Fibroblast of lung (primary cell): ENCODE measurements around the gene ATP13A4. TPM values are rescaled to one million over a fixed set of nuclear protein-coding genes. Genes with fewer than 3 reads are reported as not detected.

ENCODE experiments used
- DNase-seq, 2 donors: peaks; one replicate each; pipeline versions ENCODE4 v3.0.0 to v3.0.0-alpha.2; 2010; ENCODE audit warnings: low read depth in 2 of 2
- H2AFZ ChIP-seq: 2 replicates; pipeline ENCODE4 v1.5.1; 2012; ENCODE audit warnings: low read length, control low read depth, inconsistent platforms
- H3K27ac ChIP-seq: 2 replicates; pipeline ENCODE4 v1.5.1; 2011; ENCODE audit warnings: low read length, control low read depth; ENCODE audit not compliant: insufficient read depth
- H3K27me3 ChIP-seq: 2 replicates; pipeline ENCODE4 v1.5.1; 2011; ENCODE audit warnings: mild to moderate bottlenecking, low read length; ENCODE audit not compliant: control insufficient read depth, insufficient read depth
- H3K36me3 ChIP-seq: 2 replicates; pipeline ENCODE4 v1.5.1; 2011; ENCODE audit warnings: low read length; ENCODE audit not compliant: control insufficient read depth, insufficient read depth
- H3K4me1 ChIP-seq: 2 replicates; pipeline ENCODE4 v1.5.1; 2011; ENCODE audit warnings: low read length; ENCODE audit not compliant: control insufficient read depth, insufficient read depth; ENCODE audit errors: extremely low read depth
- H3K4me2 ChIP-seq: 2 replicates; pipeline ENCODE4 v1.5.1; 2011; ENCODE audit warnings: low read length, control low read depth; ENCODE audit not compliant: insufficient read depth; ENCODE audit errors: extremely low read depth
- H3K4me3 ChIP-seq, 4 experiments: fragments of 200-600 bp in 1 of 4; sonication (generic) in 1 of 4; replicated peaks in 1 of 4; 2 replicates each; pipeline ENCODE4 v1.5.1; 2011 to 2016; ENCODE audit warnings: low read length in 4 of 4, low read depth in 3 of 4, mild to moderate bottlenecking in 3 of 4, control low read depth in 2 of 4, inconsistent platforms in 1 of 4, mixed read lengths in 1 of 4; ENCODE audit not compliant: insufficient read depth in 1 of 4; ENCODE audit errors: control extremely low read depth in 1 of 4
- H3K79me2 ChIP-seq: 2 replicates; pipeline ENCODE4 v1.5.1; 2012; ENCODE audit warnings: mild to moderate bottlenecking, low read length, inconsistent platforms; ENCODE audit not compliant: control insufficient read depth, insufficient read depth
- H3K9ac ChIP-seq: 2 replicates; pipeline ENCODE4 v1.5.1; 2011; ENCODE audit warnings: mild to moderate bottlenecking, low read length, control low read depth; ENCODE audit not compliant: insufficient read depth
- H3K9me3 ChIP-seq: 2 replicates; pipeline ENCODE4 v1.5.1; 2012; ENCODE audit warnings: low read depth, low read length; ENCODE audit not compliant: control insufficient read depth, insufficient read depth
- H4K20me1 ChIP-seq: 2 replicates; pipeline ENCODE4 v1.5.1; 2011; ENCODE audit warnings: low read length; ENCODE audit not compliant: control insufficient read depth, insufficient read depth; ENCODE audit errors: extremely low read depth
- CTCF ChIP-seq, 2 donors: IDR thresholded peaks in 1 of 2; conservative IDR thresholded peaks in 1 of 2; 1 replicate in 1 of 2; 2 replicates in 1 of 2; pipeline ENCODE4 v1.5.1; 2011 to 2012; ENCODE audit warnings: low read length in 2 of 2, control low read depth in 1 of 2, inconsistent platforms in 1 of 2, low read depth in 1 of 2, mild to moderate bottlenecking in 1 of 2
- EZH2 ChIP-seq: IDR thresholded peaks from 2 replicates; pipeline ENCODE4 v1.5.1; 2012; ENCODE audit warnings: low read length, control low read depth, mild to moderate bottlenecking; ENCODE audit errors: missing control alignments
- polyA plus RNA-seq, 2 donors: library from polyadenylated mRNA; depleted of rRNA in 1 of 2; stranded (reverse) in 1 of 2; unstranded in 1 of 2; fragments of >200 nt; gene quantifications; 2 replicates each; pipeline ENCODE4 v1.2.1, GENCODE V29; 2011 to 2012; ENCODE audit warnings: missing spikeins in 1 of 2
- total RNA-seq: library from RNA; depleted of rRNA; stranded (reverse); fragments of >200 nt; gene quantifications from 2 replicates; pipeline ENCODE4 v1.2.1, GENCODE V29; 2014

Gene ATP13A4
- total and polyA plus RNA-seq, 2 donors (not counting 1 experiment from before 2014, with no cell fraction given) = 0.01 to 0.33 TPM

GRCh38 chr3:193556841-193557240, 2.1 kb upstream of the ATP13A4 start:
- Histone ChIP-seq H3K4me2 (no peak overlapping the region), H3K36me3 (no peaks in the 10 kb centered on the region), H4K20me1 (no peaks in the 10 kb centered on the region), H3K9ac (no peak overlapping the region), H3K4me1 (no peaks in the 10 kb centered on the region), H3K9me3 (no peaks in the 10 kb centered on the region), H3K79me2 (no peaks in the 10 kb centered on the region), H3K27me3 (no peaks in the 10 kb centered on the region), H3K27ac (no peak overlapping the region), H3K4me3 (no peak overlapping the region), H2AFZ (no peak overlapping the region)
- TF ChIP-seq CTCF (conservative IDR thresholded peaks at IDR 0.05 in 1 of 2, IDR thresholded peaks at IDR 0.05 in 1 of 2; ENCODE audit: low read depth in 1 of 2, low read length in 2 of 2) = no peak
- TF ChIP-seq EZH2 = no peak
- no peak for DNase-seq

GRCh38 chr3:193553586-193553985, 1.1 kb downstream of the ATP13A4 start:
- Histone ChIP-seq H3K27me3 (no peaks in the 10 kb centered on the region), H3K27ac (no peak overlapping the region), H3K9me3 (no peaks in the 10 kb centered on the region), H4K20me1 (no peaks in the 10 kb centered on the region), H3K79me2 (no peaks in the 10 kb centered on the region), H3K4me2 (no peak overlapping the region), H3K9ac (no peak overlapping the region), H3K36me3 (no peaks in the 10 kb centered on the region), H2AFZ (no peak overlapping the region), H3K4me3 (no peak overlapping the region), H3K4me1 (no peaks in the 10 kb centered on the region)
- no peak for DNase-seq
- TF ChIP-seq CTCF (conservative IDR thresholded peaks at IDR 0.05 in 1 of 2, IDR thresholded peaks at IDR 0.05 in 1 of 2; ENCODE audit: low read depth in 1 of 2, low read length in 2 of 2) = no peak
- TF ChIP-seq EZH2 = no peak

GRCh38 chr3:193552923-193553322, 1.8 kb downstream of the ATP13A4 start:
- Histone ChIP-seq H3K36me3 (no peaks in the 10 kb centered on the region), H3K27me3 (no peaks in the 10 kb centered on the region), H3K79me2 (no peaks in the 10 kb centered on the region), H3K27ac (no peak overlapping the region), H3K9me3 (no peaks in the 10 kb centered on the region), H4K20me1 (no peaks in the 10 kb centered on the region), H2AFZ (no peak overlapping the region), H3K4me1 (no peaks in the 10 kb centered on the region), H3K4me2 (no peak overlapping the region), H3K9ac (no peak overlapping the region), H3K4me3 (no peak overlapping the region)
- TF ChIP-seq CTCF (conservative IDR thresholded peaks at IDR 0.05 in 1 of 2, IDR thresholded peaks at IDR 0.05 in 1 of 2; ENCODE audit: low read depth in 1 of 2, low read length in 2 of 2) = no peak
- no peak for TF ChIP-seq EZH2
- DNase-seq = no peak
